Measurements from ENCODE around the gene UBTD2. TPM values are rescaled to one million over a fixed set of nuclear protein-coding genes. Genes with fewer than 3 reads are reported as not detected.

The UBTD2 gene
- total and polyA plus RNA-seq, 9 of the 15 experiments (the other 6 are each of a cell fraction or from before 2014, with no cell fraction given): 0.01 to 0.46 (median 0.15) TPM; not detected in 1

- TF ChIP-seq L3MBTL2 (IDR thresholded peaks at IDR 0.05) (no peak), MYC (IDR thresholded peaks at IDR 0.05; ENCODE audit: low read depth, low read length) (no peak), MYC (CRISPR knock-in tag; IDR thresholded peaks at IDR 0.05; ENCODE audit: borderline replicate concordance, low read depth) (no peak), ATF7 (IDR thresholded peaks at IDR 0.05) (no peak)
- Histone ChIP-seq H3K27me3 (ENCODE audit: control insufficient read depth in 2 of 2, insufficient read depth in 2 of 2, low read length in 2 of 2) (peaks cover 7 to 20% of the 10 kb centered on the region in 2 experiments; a peak in 4 of 5 replicates), H3K9me3 (replicated peaks; ENCODE audit: control insufficient read depth, insufficient read depth, low read depth, low read length) (no peaks in the 10 kb centered on the region), H3K27ac (ENCODE audit: extremely low read depth, low read depth, low read length) (no peak overlapping the region), H3K9me1 (ENCODE audit: control insufficient read depth, insufficient read depth, low read length) (no peaks in the 10 kb centered on the region), H2AFZ (ENCODE audit: low read depth, low read length) (no peak overlapping the region), H3K36me3 (ENCODE audit: control insufficient read depth, insufficient read depth, low read length) (no peaks in the 10 kb centered on the region), H3K79me2 (ENCODE audit: control insufficient read depth, insufficient read depth, low read length) (no peaks in the 10 kb centered on the region), H3K4me1 (replicated peaks in 1 of 2; ENCODE audit: control insufficient read depth in 2 of 2, insufficient read depth in 2 of 2, low read length in 2 of 2) (no peaks in the 10 kb centered on the region), H3K9ac (ENCODE audit: insufficient read depth in 1 of 2, low read depth in 2 of 2, low read length in 2 of 2) (no peak overlapping the region), H3K4me3 (no peak overlapping the region), H4K20me1 (replicated peaks; ENCODE audit: control insufficient read depth, insufficient read depth, low read length) (no peaks in the 10 kb centered on the region), H3K4me2 (ENCODE audit: insufficient read depth, low read length) (no peak overlapping the region)
- no peak for DNase-seq (ENCODE audit: extremely low read depth in 1 of 4, low spot score in 3 of 4)
- in situ Hi-C loops (cut with MboI) (no loop called here), intact Hi-C loops (cut with micrococcal nuclease) (no loop called here)
- no peak for FAIRE-seq
- 0% methylated on average over 4 of the region's 4 CpGs for WGBS (ENCODE audit: insufficient coverage, low coverage, missing lambda C conversion rate)
- ATAC-seq: no peak
- CTCF ChIA-PET (ENCODE audit: low intra/inter-chr PET ratio): no interaction called here
- no TSS peak for BruUV-seq (replicated peaks)
- POLR2A ChIA-PET: interaction anchor here (0.6 kb wide), 1 partner anchor 497 kb away, joined by 3 read pairs; no protein-coding TSS in a partner anchor
Observed at GRCh38 chr5:172264815-172265395, 18.7 kb downstream of the UBTD2 start.

GRCh38 chr5:172255444-172255843, 28.1 kb downstream of the UBTD2 start:
- intact Hi-C loops (cut with micrococcal nuclease): no loop called here
- H3K9ac ChIP-seq (ENCODE audit: insufficient read depth in 1 of 2, low read depth in 2 of 2, low read length in 2 of 2): no peak overlapping the region
- ChIA-PET CTCF (ENCODE audit: low intra/inter-chr PET ratio) (no interaction called here), POLR2A (no interaction called here)
- H3K4me3 ChIP-seq: no peak overlapping the region
- no peak overlapping the region for H3K27ac ChIP-seq (ENCODE audit: extremely low read depth, low read depth, low read length)
- no peak overlapping the region for H2AFZ ChIP-seq (ENCODE audit: low read depth, low read length)
- peaks cover 4 to 14% of the 10 kb centered on the region in 2 experiments; a peak in 3 of 5 replicates for H3K27me3 ChIP-seq (ENCODE audit: control insufficient read depth in 2 of 2, insufficient read depth in 2 of 2, low read length in 2 of 2)
- no peaks in the 10 kb centered on the region for H3K9me1 ChIP-seq (ENCODE audit: control insufficient read depth, insufficient read depth, low read length)
- H3K9me3 ChIP-seq (replicated peaks; ENCODE audit: control insufficient read depth, insufficient read depth, low read depth, low read length): no peaks in the 10 kb centered on the region; the same call in 1 of the 2 replicates
- ATAC-seq: no peak
- no peak for DNase-seq (ENCODE audit: extremely low read depth in 1 of 4, low spot score in 3 of 4)
- H3K36me3 ChIP-seq (ENCODE audit: control insufficient read depth, insufficient read depth, low read length): no peaks in the 10 kb centered on the region
- no peak for FAIRE-seq
- H3K4me1 ChIP-seq (replicated peaks in 1 of 2; ENCODE audit: control insufficient read depth in 2 of 2, insufficient read depth in 2 of 2, low read length in 2 of 2): no peaks in the 10 kb centered on the region
- 8% methylated on average over 22 of the region's 23 CpGs for WGBS (ENCODE audit: insufficient coverage, low coverage, missing lambda C conversion rate)
- no peaks in the 10 kb centered on the region for H3K79me2 ChIP-seq (ENCODE audit: control insufficient read depth, insufficient read depth, low read length)
- in situ Hi-C loops (cut with MboI): no loop called here
- H3K4me2 ChIP-seq (ENCODE audit: insufficient read depth, low read length): no peak overlapping the region
- no peaks in the 10 kb centered on the region for H4K20me1 ChIP-seq (replicated peaks; ENCODE audit: control insufficient read depth, insufficient read depth, low read length)
- no TSS peak for BruUV-seq (replicated peaks)
- TF ChIP-seq ZNF584 (CRISPR knock-in tag; IDR thresholded peaks at IDR 0.05; ENCODE audit: low read depth) (no peak), EZH2 (IDR thresholded peaks at IDR 0.05; ENCODE audit: borderline replicate concordance, low read depth, low read length) (no peak), NFIX (CRISPR knock-in tag; IDR thresholded peaks at IDR 0.05; ENCODE audit: low read depth) (no peak), NCOR1 (IDR thresholded peaks at IDR 0.05) (no peak), USF2 (CRISPR knock-in tag; IDR thresholded peaks at IDR 0.05) (no peak), SIN3B (IDR thresholded peaks at IDR 0.05; ENCODE audit: low read depth) (no peak), KHSRP (IDR thresholded peaks at IDR 0.05) (no peak), ZNF445 (CRISPR knock-in tag; IDR thresholded peaks at IDR 0.05; ENCODE audit: low read depth) (no peak), TCF7L2 (IDR thresholded peaks at IDR 0.05; ENCODE audit: low read depth, low read length) (no peak), ZBTB26 (CRISPR knock-in tag; IDR thresholded peaks at IDR 0.05) (no peak)
